ENCODE results near the gene TGFB3.

Gene TGFB3

DNA sequence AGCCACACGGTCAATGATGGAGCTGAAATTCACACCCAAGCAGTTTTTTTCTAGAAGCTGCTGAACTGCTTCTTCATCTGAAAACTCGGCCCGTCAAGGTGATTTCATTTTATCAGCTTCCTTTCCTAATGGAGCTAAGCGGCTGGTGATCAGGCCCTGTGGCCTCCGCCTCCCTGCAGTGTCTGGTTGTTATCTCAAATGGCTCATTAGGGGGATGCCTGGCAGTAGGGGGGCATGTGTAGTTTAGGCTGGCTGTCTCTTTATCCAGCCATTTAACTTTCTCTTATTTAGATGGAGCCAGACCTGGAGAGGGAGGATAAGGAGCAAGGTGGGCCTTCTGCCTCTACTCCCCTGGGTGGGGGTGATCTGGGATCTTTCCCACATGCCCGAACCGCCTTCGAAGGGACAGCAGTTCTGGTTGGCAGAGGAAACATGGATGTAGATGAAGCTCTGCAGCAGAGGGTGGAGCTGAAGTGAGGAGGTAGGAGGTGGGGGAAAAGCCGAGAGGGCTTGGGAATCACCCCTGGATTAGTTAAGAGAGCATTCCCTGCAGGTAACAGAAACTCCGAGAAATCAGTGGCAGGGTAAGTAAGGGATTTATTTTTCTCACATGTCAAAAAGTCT, 64.4 kb downstream of the TGFB3 start:
- no peak for DNase-seq (ENCODE audit: extremely low read depth, low read depth)
- TF ChIP-seq, protein P1, sequence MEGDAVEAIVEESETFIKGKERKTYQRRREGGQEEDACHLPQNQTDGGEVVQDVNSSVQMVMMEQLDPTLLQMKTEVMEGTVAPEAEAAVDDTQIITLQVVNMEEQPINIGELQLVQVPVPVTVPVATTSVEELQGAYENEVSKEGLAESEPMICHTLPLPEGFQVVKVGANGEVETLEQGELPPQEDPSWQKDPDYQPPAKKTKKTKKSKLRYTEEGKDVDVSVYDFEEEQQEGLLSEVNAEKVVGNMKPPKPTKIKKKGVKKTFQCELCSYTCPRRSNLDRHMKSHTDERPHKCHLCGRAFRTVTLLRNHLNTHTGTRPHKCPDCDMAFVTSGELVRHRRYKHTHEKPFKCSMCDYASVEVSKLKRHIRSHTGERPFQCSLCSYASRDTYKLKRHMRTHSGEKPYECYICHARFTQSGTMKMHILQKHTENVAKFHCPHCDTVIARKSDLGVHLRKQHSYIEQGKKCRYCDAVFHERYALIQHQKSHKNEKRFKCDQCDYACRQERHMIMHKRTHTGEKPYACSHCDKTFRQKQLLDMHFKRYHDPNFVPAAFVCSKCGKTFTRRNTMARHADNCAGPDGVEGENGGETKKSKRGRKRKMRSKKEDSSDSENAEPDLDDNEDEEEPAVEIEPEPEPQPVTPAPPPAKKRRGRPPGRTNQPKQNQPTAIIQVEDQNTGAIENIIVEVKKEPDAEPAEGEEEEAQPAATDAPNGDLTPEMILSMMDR (IDR thresholded peaks at IDR 0.05; ENCODE audit: low read depth, low read length) = no peak

DNA sequence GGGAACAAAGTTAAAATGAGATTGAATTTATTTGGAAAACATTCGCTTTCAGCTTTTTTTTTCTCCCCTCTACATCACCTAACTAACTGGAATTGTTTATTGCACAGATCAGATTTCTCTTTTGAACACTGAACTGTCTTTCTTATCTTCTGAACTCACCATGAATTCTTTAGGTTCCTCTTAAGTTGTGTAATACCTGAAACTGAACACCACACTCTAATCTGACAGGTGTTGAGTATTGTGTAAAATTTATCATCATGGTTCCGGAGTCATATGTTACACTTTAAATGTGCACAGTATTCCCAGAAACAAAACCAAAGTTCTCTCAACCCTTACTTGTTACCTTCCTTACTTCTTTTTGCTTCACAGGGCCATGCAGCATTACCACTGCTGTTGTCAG, 66.8 kb downstream of the TGFB3 start:
- TF ChIP-seq, protein P1 (IDR thresholded peaks at IDR 0.05; ENCODE audit: low read depth, low read length) = no peak
- DNase-seq (ENCODE audit: extremely low read depth, low read depth) = no peak

DNA sequence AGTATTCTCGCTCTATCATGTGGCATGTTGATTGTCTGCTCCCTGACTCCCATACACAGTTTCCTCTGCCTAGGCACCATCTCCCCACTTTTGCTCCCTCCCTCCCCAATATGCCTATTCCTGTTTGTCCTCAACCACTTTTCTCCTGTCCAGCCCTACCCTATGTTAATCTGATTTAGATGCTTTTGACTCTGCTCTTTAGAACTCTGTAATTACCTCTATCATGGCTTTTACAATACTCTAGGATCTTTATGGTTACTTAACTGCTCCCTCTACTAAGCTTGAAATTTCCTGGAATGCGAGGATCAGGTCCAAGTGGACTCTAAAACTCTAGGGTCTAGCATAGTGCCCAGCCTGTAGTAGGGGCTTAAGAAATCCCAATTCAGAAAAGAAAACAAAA, 68.6 kb downstream of the TGFB3 start:
- DNase-seq (ENCODE audit: extremely low read depth, low read depth) = no peak
- TF ChIP-seq, protein P1 (IDR thresholded peaks at IDR 0.05; ENCODE audit: low read depth, low read length) = no peak

DNA sequence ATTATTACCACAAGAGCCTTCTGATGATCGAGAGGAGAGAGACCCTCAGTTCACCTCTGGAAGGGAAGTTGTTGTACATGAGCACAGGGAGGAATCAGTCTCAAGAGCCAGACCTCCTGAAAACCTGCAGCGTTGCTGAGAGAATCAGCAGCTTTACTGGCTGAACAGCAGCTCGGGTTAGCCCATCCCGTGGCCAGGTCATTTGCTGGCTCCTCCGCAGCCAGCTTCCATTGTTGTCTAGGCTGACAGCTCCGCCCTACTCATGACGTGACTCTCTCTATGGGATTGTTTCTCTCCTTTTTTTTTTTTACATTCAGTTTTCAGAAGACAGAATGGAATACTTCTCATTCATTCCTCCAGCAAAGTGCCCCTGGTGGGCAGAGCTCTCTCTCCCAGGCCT, 69.9 kb downstream of the TGFB3 start:
- TF ChIP-seq, protein P1 (IDR thresholded peaks at IDR 0.05; ENCODE audit: low read depth, low read length) = no peak

DNA sequence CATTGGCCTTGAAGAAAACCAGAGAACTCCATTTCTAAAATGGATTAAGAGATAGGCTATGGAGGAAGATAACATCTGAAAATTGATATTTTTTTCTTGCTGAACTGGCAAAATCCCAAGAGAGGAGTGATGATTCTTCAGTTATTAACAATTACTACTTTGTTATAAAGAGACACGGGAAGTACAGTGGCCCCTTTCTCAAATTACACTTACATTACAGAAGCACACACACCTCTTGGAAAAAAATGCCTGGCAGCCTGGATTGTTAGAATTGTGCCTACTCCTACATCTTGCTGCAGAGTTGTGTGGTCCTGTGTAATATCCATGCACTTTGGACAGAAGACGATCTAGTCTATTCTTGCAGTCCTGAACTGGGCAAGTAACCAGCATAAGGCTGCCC, 71.7 kb downstream of the TGFB3 start:
- no peak for DNase-seq (ENCODE audit: extremely low read depth, low read depth)
- TF ChIP-seq, protein P1 (IDR thresholded peaks at IDR 0.05; ENCODE audit: low read depth, low read length) = no peak

More for the DNA sequence above, 69.9 kb downstream of the TGFB3 start:
- DNase-seq (ENCODE audit: extremely low read depth, low read depth) = no peak

DNA sequence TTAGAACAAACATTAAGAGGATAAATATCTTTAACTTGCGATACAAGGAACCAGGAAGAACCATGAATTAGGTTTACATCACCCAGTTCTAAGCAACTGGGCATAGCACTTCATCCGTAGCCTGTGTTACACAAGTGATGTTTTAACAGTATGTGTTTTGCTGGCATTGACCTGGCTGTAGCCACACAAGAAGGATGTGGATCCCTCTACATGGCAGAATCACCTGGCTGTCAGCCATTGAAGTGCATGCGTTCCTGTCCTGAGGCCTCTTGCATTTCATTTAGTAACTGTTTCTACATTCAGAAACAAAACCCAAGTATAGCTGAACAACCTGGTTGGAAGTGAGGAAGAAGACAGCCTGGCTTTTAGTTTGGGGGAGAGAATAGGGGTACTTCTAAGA, 72.2 kb downstream of the TGFB3 start:
- no peak for DNase-seq (ENCODE audit: extremely low read depth, low read depth)

More for the DNA sequence above, 72.2 kb downstream of the TGFB3 start:
- TF ChIP-seq, protein P1 (IDR thresholded peaks at IDR 0.05; ENCODE audit: low read depth, low read length) = no peak

Measured in AG09319 (cell line).